Lung (tissue), 12 donors: ENCODE results near the gene SLC25A12. TPM values are rescaled to one million over a fixed set of nuclear protein-coding genes. Genes with fewer than 3 reads are reported as not detected.

Source experiments
- ATAC-seq: fragments of 200-7000 bp; cut with Tn5 transposase; one replicate; pipeline ENCODE4 v1.9.1; 2020; ENCODE audit warnings: moderate number of reproducible peaks; ENCODE audit not compliant: insufficient read depth, low FRiP score
- DNase-seq, 3 donors: peaks; one replicate each; pipeline ENCODE4 v3.0.0-alpha.2; 2013 to 2017
- H3K27ac ChIP-seq, 2 donors: one replicate each; pipeline ENCODE4 v1.5.1; 2013; ENCODE audit warnings: mild to moderate bottlenecking in 2 of 2, moderate library complexity in 2 of 2, control low read depth in 1 of 2, inconsistent platforms in 1 of 2, low read depth in 1 of 2, low read length in 1 of 2
- H3K27me3 ChIP-seq, 3 donors: one replicate each; pipeline ENCODE4 v1.5.1; 2013; ENCODE audit warnings: low read length in 2 of 3; ENCODE audit not compliant: control insufficient read depth in 3 of 3, insufficient read depth in 3 of 3
- H3K36me3 ChIP-seq, 4 donors: one replicate each; pipeline ENCODE4 v1.5.1; 2013; ENCODE audit warnings: low read length in 4 of 4, mild to moderate bottlenecking in 1 of 4, moderate library complexity in 1 of 4; ENCODE audit not compliant: control insufficient read depth in 4 of 4, insufficient read depth in 4 of 4
- H3K4me1 ChIP-seq, 5 donors: one replicate each; pipeline ENCODE4 v1.5.1; 2013; ENCODE audit warnings: low read length in 5 of 5, mild to moderate bottlenecking in 2 of 5, moderate library complexity in 1 of 5; ENCODE audit not compliant: control insufficient read depth in 5 of 5, insufficient read depth in 5 of 5
- H3K4me3 ChIP-seq: one replicate; pipeline ENCODE4 v1.5.1; 2013; ENCODE audit warnings: mild to moderate bottlenecking, control low read depth, moderate library complexity
- H3K9ac ChIP-seq, 2 donors: one replicate each; pipeline ENCODE4 v1.5.1; 2013; ENCODE audit warnings: low read length in 2 of 2, control low read depth in 1 of 2; ENCODE audit not compliant: insufficient read depth in 1 of 2
- H3K9me3 ChIP-seq, 4 donors: one replicate each; pipeline ENCODE4 v1.5.1; 2013; ENCODE audit warnings: low read length in 3 of 4, mild to moderate bottlenecking in 1 of 4, moderate library complexity in 1 of 4; ENCODE audit not compliant: control insufficient read depth in 4 of 4, insufficient read depth in 3 of 4
- CTCF ChIP-seq: IDR thresholded peaks from 2 replicates; pipeline ENCODE4 v1.5.1; 2012; ENCODE audit warnings: mild to moderate bottlenecking; ENCODE audit errors: control extremely low read depth, extremely low read depth
- WGBS, 2 donors: extraction: QIAGEN DNeasy Blood & Tissue Kit; methylation state at CpG; one replicate each; pipeline ENCODE4 v1.1.7; 2013; 5-methylcytosine and 5-hydroxymethylcytosine counted together
- polyA plus RNA-seq, 2 donors: library from polyadenylated mRNA; stranded (reverse); fragments of 200-250 nt; gene quantifications; one replicate each; pipeline ENCODE4 v1.2.1, GENCODE V29; 2013
- total RNA-seq, 2 donors: library from RNA; depleted of rRNA in 1 of 2; stranded (reverse); fragments of >200 nt in 1 of 2; gene quantifications; one replicate each; pipeline ENCODE4 v1.2.1, GENCODE V29; 2014 to 2021
- donor health status: control.
- donor health status: control.
- donor health status: Bipolar disorder and iron deficiency.
- donor health status: healthy.
- donor health status: DM: yes; HTN: yes; CAD: no.

The SLC25A12 gene
- total and polyA plus RNA-seq, 4 donors: 6.9 to 22.4 (median 14.2) TPM

DNA sequence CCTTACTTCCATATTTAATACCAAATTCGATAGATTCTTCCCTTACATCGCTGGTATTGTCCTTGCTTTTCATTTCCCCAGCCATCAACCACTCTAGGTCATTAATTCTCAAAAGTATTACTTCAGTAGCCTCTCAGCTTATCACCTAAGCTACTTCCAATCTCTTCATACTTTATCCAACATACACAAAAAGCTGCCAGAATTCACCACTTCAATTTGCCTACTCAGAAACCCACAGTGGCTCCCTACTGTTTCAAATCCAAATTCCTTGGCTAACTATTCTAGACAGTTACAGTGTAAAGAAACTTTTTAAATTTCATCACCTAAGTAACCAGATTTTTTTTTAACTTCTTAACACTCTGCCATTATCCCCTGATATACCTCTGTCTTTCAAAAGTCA, 4.7 kb downstream of the SLC25A12 start:
- DNase-seq: peak in 1 of 3 donors; percentile 22
- no peak for TF ChIP-seq CTCF
- peaks cover 0 to 10% (median 6%) of the 10 kb centered on the region in 5 donors for H3K4me1 ChIP-seq
- WGBS, 2 donors: 67 to 78% methylated on average over 2 of the region's 2 CpGs
- ATAC-seq: no peak
- H3K36me3 ChIP-seq: peaks cover 0 to 5% (median 0%) of the 10 kb centered on the region in 4 donors
- no peaks in the 10 kb centered on the region for H3K27me3 ChIP-seq
- no peaks in the 10 kb centered on the region for H3K9me3 ChIP-seq
- no peak overlapping the region for H3K4me3 ChIP-seq
- no peak overlapping the region for H3K9ac ChIP-seq
- no peak overlapping the region for H3K27ac ChIP-seq

- no peaks in the 10 kb centered on the region for H3K27me3 ChIP-seq
- DNase-seq: no peak
- WGBS, 2 donors: 72 to 92% methylated on average over 5 of the region's 5 CpGs
- no peaks in the 10 kb centered on the region for H3K9me3 ChIP-seq
- H3K4me3 ChIP-seq: no peak overlapping the region
- no peak overlapping the region for H3K9ac ChIP-seq
- H3K36me3 ChIP-seq: peaks cover 0 to 2% (median 0%) of the 10 kb centered on the region in 4 donors
- TF ChIP-seq CTCF: no peak
- ATAC-seq: no peak
- H3K4me1 ChIP-seq: peaks cover 0 to 18% (median 0%) of the 10 kb centered on the region in 5 donors
- H3K27ac ChIP-seq: no peak overlapping the region
These were observed 10.7 kb downstream of the SLC25A12 start for GRCh38 chr2:171883275-171883893.

- no peak overlapping the region for H3K9ac ChIP-seq
- no peaks in the 10 kb centered on the region for H3K27me3 ChIP-seq
- ATAC-seq (no peak), DNase-seq (no peak)
- no peak for TF ChIP-seq CTCF
- peaks cover 0 to 22% (median 1%) of the 10 kb centered on the region in 5 donors for H3K4me1 ChIP-seq
- H3K9me3 ChIP-seq: no peaks in the 10 kb centered on the region
- peaks cover 0 to 2% (median 0%) of the 10 kb centered on the region in 4 donors for H3K36me3 ChIP-seq
- no peak overlapping the region for H3K27ac ChIP-seq
- 91 to 96% methylated on average over 2 of the region's 2 CpGs for WGBS, 2 donors
- no peak overlapping the region for H3K4me3 ChIP-seq
These were observed 11.8 kb downstream of the SLC25A12 start for GRCh38 chr2:171882089-171882769.
